GM12864 (cell line): Measurements from ENCODE around the gene TPRG1L.

ENCODE experiments used
- DNase-seq: peaks from one replicate; pipeline ENCODE4 v3.0.0-alpha.2; 2011; ENCODE audit warnings: low read depth
- H3K4me3 ChIP-seq: 2 replicates; pipeline ENCODE4 v1.5.1; 2011; ENCODE audit warnings: mild to moderate bottlenecking, low read depth, low read length, control low read depth
- CTCF ChIP-seq: IDR thresholded peaks from 2 replicates; pipeline ENCODE4 v1.5.1; 2011; ENCODE audit warnings: low read depth, mild to moderate bottlenecking, moderate library complexity, low read length, control low read depth, inconsistent platforms; ENCODE audit errors: missing control alignments

TPRG1L gene

GRCh38 chr1:3586986-3587759 is 37.6 kb upstream of the TPRG1L start:
- no peak for DNase-seq
- no peak overlapping the region for H3K4me3 ChIP-seq
- no peak for TF ChIP-seq CTCF

GRCh38 chr1:3588395-3588794 is 36.4 kb upstream of the TPRG1L start:
- H3K4me3 ChIP-seq = no peak overlapping the region
- DNase-seq = no peak
- no peak for TF ChIP-seq CTCF

- no peak for TF ChIP-seq CTCF
- H3K4me3 ChIP-seq = no peak overlapping the region
- no peak for DNase-seq
Observed at GRCh38 chr1:3590139-3590763, 34.6 kb upstream of the TPRG1L start.

- no peak for DNase-seq
- no peak overlapping the region for H3K4me3 ChIP-seq
- TF ChIP-seq CTCF = no peak
Observed at GRCh38 chr1:3590951-3591865, 33.6 kb upstream of the TPRG1L start.

- DNase-seq = no peak
- no peak for TF ChIP-seq CTCF
- no peak overlapping the region for H3K4me3 ChIP-seq
Observed at GRCh38 chr1:3593334-3593733, 31.5 kb upstream of the TPRG1L start.

GRCh38 chr1:3593745-3594144 is 31.1 kb upstream of the TPRG1L start:
- DNase-seq = no peak
- TF ChIP-seq CTCF = no peak
- H3K4me3 ChIP-seq = no peak overlapping the region
